K562 (cell line): Measurements from ENCODE around the gene FRMD4A. TPM values are rescaled to one million over a fixed set of nuclear protein-coding genes. Genes with fewer than 3 reads are reported as not detected.

Experiments used
- ATAC-seq: fragments of 200-7000 bp; cut with Tn5 transposase; 3 replicates; pipeline ENCODE4 v1.9.1; 2020; ENCODE audit warnings: moderate library complexity
- BruUV-seq: library from RNA; stranded (reverse); fragments of 400-500 nt; replicated peaks from 2 replicates; lab custom pipeline; 2021; lab: Mats Ljungman, UMichigan
- CTCF ChIA-PET: fragments of 300-600 bp; formaldehyde crosslinking; extraction: SDS; loops from one replicate; lab custom pipeline; 2021; ENCODE audit warnings: low intra/inter-chr PET ratio; lab: Yijun Ruan, JAX
- POLR2A ChIA-PET: fragments of 300-600, 350-650 bp; sonication (Branson Sonifier 250); formaldehyde crosslinking; extraction: SDS; loops from one replicate; lab custom pipeline; 2021; ENCODE audit warnings: antibody characterized with exemption, inconsistent platforms; lab: Yijun Ruan, JAX
- DNase-seq, 4 experiments: peaks; one replicate each; pipeline versions ENCODE4 v3.0.0 to v3.0.0-alpha.2; 2011 to 2018; ENCODE audit warnings: low spot score in 3 of 4, mixed read lengths in 3 of 4; ENCODE audit errors: extremely low read depth in 1 of 4
- FAIRE-seq: peaks from 2 replicates; lab custom pipeline; 2011; peaks lifted over from hg19 to GRCh38; lab: Jason Lieb, UNC
- H2AFZ ChIP-seq: 2 replicates; pipeline ENCODE4 v1.6.0; 2011; ENCODE audit warnings: low read depth, low read length, control low read depth, inconsistent platforms
- H3K27ac ChIP-seq: fragments of 200-600 bp; 3 replicates; pipeline ENCODE4 v1.8.0; 2011; ENCODE audit warnings: low read depth, mild to moderate bottlenecking, control low read depth, inconsistent platforms, low read length, moderate library complexity, mixed read lengths; ENCODE audit errors: extremely low read depth
- H3K27me3 ChIP-seq, 2 experiments: fragments of 300-600 bp in 1 of 2; 2 replicates in 1 of 2; 3 replicates in 1 of 2; pipeline versions ENCODE4 v1.6.0 to v1.8.0; 2011; ENCODE audit warnings: inconsistent platforms in 2 of 2, low read length in 2 of 2, mild to moderate bottlenecking in 1 of 2, mixed read lengths in 1 of 2, moderate library complexity in 1 of 2; ENCODE audit not compliant: control insufficient read depth in 2 of 2, insufficient read depth in 2 of 2
- H3K36me3 ChIP-seq: fragments of 300-600 bp; 3 replicates; pipeline ENCODE4 v1.8.0; 2011; ENCODE audit warnings: mild to moderate bottlenecking, low read length, inconsistent platforms; ENCODE audit not compliant: control insufficient read depth, insufficient read depth
- H3K4me1 ChIP-seq, 2 experiments: fragments of 200-600 bp in 1 of 2; replicated peaks in 1 of 2; 2 replicates in 1 of 2; 3 replicates in 1 of 2; pipeline versions ENCODE4 v1.5.1 to v1.8.0; 2011; ENCODE audit warnings: inconsistent platforms in 2 of 2, low read length in 2 of 2, mild to moderate bottlenecking in 1 of 2, mixed read lengths in 1 of 2, moderate library complexity in 1 of 2; ENCODE audit not compliant: control insufficient read depth in 2 of 2, insufficient read depth in 2 of 2
- H3K4me2 ChIP-seq: 2 replicates; pipeline ENCODE4 v1.6.1; 2011; ENCODE audit warnings: low read length, control low read depth, inconsistent platforms, mixed read lengths; ENCODE audit not compliant: insufficient read depth
- H3K4me3 ChIP-seq: fragments of 200-600 bp; sonication (generic), shearing (Covaris generic); 2 replicates; pipeline ENCODE4 v1.5.1; 2016; ENCODE audit warnings: control low read depth, inconsistent platforms
- H3K79me2 ChIP-seq: fragments of 200-600 bp; 3 replicates; pipeline ENCODE4 v1.8.0; 2011; ENCODE audit warnings: low read length, inconsistent platforms; ENCODE audit not compliant: control insufficient read depth, insufficient read depth
- H3K9ac ChIP-seq, 2 experiments: 2 replicates each; pipeline versions ENCODE4 v1.6.0 to v1.6.1; 2011; ENCODE audit warnings: low read depth in 2 of 2, low read length in 2 of 2, control low read depth in 1 of 2, inconsistent platforms in 1 of 2, mild to moderate bottlenecking in 1 of 2, mixed read lengths in 1 of 2; ENCODE audit not compliant: insufficient read depth in 1 of 2
- H3K9me1 ChIP-seq: one replicate; pipeline ENCODE4 v1.6.0; 2011; ENCODE audit warnings: inconsistent platforms, mild to moderate bottlenecking, low read length, moderate library complexity; ENCODE audit not compliant: control insufficient read depth, insufficient read depth
- H3K9me3 ChIP-seq: replicated peaks from 2 replicates; pipeline ENCODE4 v1.5.1; 2011; ENCODE audit warnings: low read depth, low read length, inconsistent platforms; ENCODE audit not compliant: control insufficient read depth, insufficient read depth
- H4K20me1 ChIP-seq: replicated peaks from 2 replicates; pipeline ENCODE4 v1.6.1; 2011; ENCODE audit warnings: low read length, inconsistent platforms, mixed read lengths; ENCODE audit not compliant: control insufficient read depth, insufficient read depth
- BCL6 ChIP-seq: fragments of 250-450 bp; sonication (Bioruptor Pico); IDR thresholded peaks from 2 replicates; pipeline ENCODE4 v1.4.0; 2020
- E2F5 ChIP-seq: sonication (generic); formaldehyde crosslinking; IDR thresholded peaks from 2 replicates; pipeline ENCODE4 v1.8.0; 2022; ENCODE audit warnings: mild to moderate bottlenecking, missing genetic modification reagents
- GMEB1 ChIP-seq: fragments of 250-450 bp; sonication (Bioruptor Pico); IDR thresholded peaks from 2 replicates; pipeline ENCODE4 v1.4.0; 2020; ENCODE audit warnings: mild to moderate bottlenecking
- POLR2G ChIP-seq: fragments of 200-400 bp; formaldehyde crosslinking; IDR thresholded peaks from 2 replicates; pipeline ENCODE4 v1.6.1; 2017; ENCODE audit warnings: low read depth, mild to moderate bottlenecking, antibody characterized with exemption, low read length, moderate library complexity
- PRPF4 ChIP-seq: fragments of 200-400 bp; formaldehyde crosslinking; IDR thresholded peaks from one replicate; pipeline ENCODE4 v1.6.1; 2017; ENCODE audit warnings: low read length, low read depth, mild to moderate bottlenecking; ENCODE audit not compliant: insufficient read depth, poor library complexity, severe bottlenecking
- RERE ChIP-seq: sonication (generic); formaldehyde crosslinking; IDR thresholded peaks from 2 replicates; pipeline ENCODE4 v1.8.0; 2023; ENCODE audit warnings: missing genetic modification reagents, mild to moderate bottlenecking, borderline replicate concordance
- TAL1 ChIP-seq: fragments of 450-650 bp; IDR thresholded peaks from 2 replicates; pipeline ENCODE4 v1.6.1; 2016; ENCODE audit warnings: mild to moderate bottlenecking
- ZBTB34 ChIP-seq: fragments of 250-450 bp; sonication (Bioruptor Pico); IDR thresholded peaks from 2 replicates; pipeline ENCODE4 v1.8.0; 2021; ENCODE audit warnings: mild to moderate bottlenecking, moderate library complexity
- ZBTB5 ChIP-seq: fragments of 450-650 bp; IDR thresholded peaks from 2 replicates; pipeline ENCODE4 v1.6.1; 2017; ENCODE audit warnings: antibody characterized with exemption
- ZNF24 ChIP-seq: fragments of 450-650 bp; IDR thresholded peaks from 2 replicates; pipeline ENCODE4 v1.6.1; 2016
- ZSCAN32 ChIP-seq: fragments of 450-650 bp; formaldehyde crosslinking; IDR thresholded peaks from 2 replicates; pipeline ENCODE4 v1.4.0; 2020; ENCODE audit warnings: mild to moderate bottlenecking, moderate library complexity
- WGBS: fragments of 100-300 bp; shearing (Covaris generic); methylation state at CpG from one replicate; pipeline ENCODE4 v1.1.6; 2016; ENCODE audit warnings: low coverage, mixed read lengths; ENCODE audit not compliant: insufficient coverage; ENCODE audit errors: missing lambda C conversion rate; 5-methylcytosine and 5-hydroxymethylcytosine counted together
- in situ Hi-C: fragments of 300-500 bp; cut with MboI; formaldehyde crosslinking; loops from 4 replicates; pipeline ENCODE4 v1.15.0; 2018; ENCODE audit warnings: inconsistent platforms, mixed read lengths
- intact Hi-C: fragments of 100-400 bp; cut with micrococcal nuclease; formaldehyde crosslinking; loops from 2 replicates; pipeline ENCODE4 v1.14.2; 2022
- polyA plus RNA-seq, 8 experiments: library from polyadenylated mRNA; depleted of rRNA in 4 of 8; stranded (reverse) in 5 of 8; unstranded in 3 of 8; fragments of >200 nt; fragmentation: Nextera tagmentation in 2 of 8; fragmentation: Illumina TruSeq in 1 of 8; extraction: Ambion mirVana in 2 of 8; extraction: Trizol in 1 of 8; gene quantifications; 2 replicates each; pipeline versions ENCODE4 v1.2.1 to v1.2.3, GENCODE V29; 2011 to 2014; ENCODE audit warnings: inconsistent platforms in 1 of 8, missing spikeins in 1 of 8
- total RNA-seq, 7 experiments: library from RNA; depleted of rRNA in 6 of 7; stranded (reverse); fragments of >200 nt in 6 of 7; fragmentation: Illumina TruSeq in 2 of 7; extraction: Trizol in 2 of 7; gene quantifications; 2 replicates each; pipeline versions ENCODE4 v1.2.1 to v1.2.3, GENCODE V29; 2011 to 2021; ENCODE audit warnings: low replicate concordance in 1 of 7

FRMD4A gene
- total and polyA plus RNA-seq, 9 of the 15 experiments (the other 6 are each of a cell fraction or from before 2014, with no cell fraction given), result 0.80 to 5.2 (median 3.0) TPM

- Histone ChIP-seq H3K4me2 (no peak overlapping the region), H3K79me2 (no peaks in the 10 kb centered on the region), H4K20me1 (no peaks in the 10 kb centered on the region), H3K4me3 (no peak overlapping the region), H3K36me3 (no peaks in the 10 kb centered on the region), H3K27ac (no peak overlapping the region), H3K9ac (no peak overlapping the region), H3K9me3 (no peaks in the 10 kb centered on the region), H3K4me1 (no peaks in the 10 kb centered on the region), H3K27me3 (peaks cover 0 to 10% of the 10 kb centered on the region in 2 experiments; a peak in 3 of 5 replicates), H2AFZ (no peak overlapping the region), H3K9me1 (no peaks in the 10 kb centered on the region)
- ATAC-seq (no peak), DNase-seq (no peak), FAIRE-seq (no peak)
- BruUV-seq, result no TSS peak
- 0% methylated on average over 3 of the region's 3 CpGs for WGBS
- CTCF ChIA-PET, result interaction anchor here (0.5 to 0.6 kb wide), 2 partner anchors 116 to 345 kb away, joined by 3 to 4 read pairs; no protein-coding TSS in a partner anchor
- intact Hi-C loops, result no loop called here
- in situ Hi-C loops, result no loop called here
- POLR2A ChIA-PET, result no interaction called here
- TF ChIP-seq GMEB1 (CRISPR knock-in tag) (no peak), TAL1 (no peak), E2F5 (CRISPR knock-in tag) (no peak), ZBTB5 (no peak), BCL6 (CRISPR knock-in tag) (no peak), RERE (no peak), ZBTB34 (CRISPR knock-in tag) (no peak), ZNF24 (no peak), ZSCAN32 (no peak), POLR2G (no peak), PRPF4 (no peak)
These were observed 25.0 kb upstream of the FRMD4A start for GRCh38 chr10:14355750-14356149.
